C4-2B (cell line): ENCODE measurements around the gene POFUT2.

Source experiments
- H3K27ac ChIP-seq: fragments of 450-650 bp; 2 replicates; pipeline ENCODE4 v1.5.1; 2017
- CTCF ChIP-seq: fragments of 450-650 bp; conservative IDR thresholded peaks from 2 replicates; pipeline ENCODE4 v1.5.1; 2017; ENCODE audit warnings: mild to moderate bottlenecking
- ZFX ChIP-seq: fragments of 450-650 bp; IDR thresholded peaks from 2 replicates; pipeline ENCODE4 v1.6.1; 2017

Gene POFUT2

GRCh38 chr21:45235488-45235887 is 52.2 kb downstream of the POFUT2 start:
- TF ChIP-seq ZFX (no peak), CTCF (no peak)
- H3K27ac ChIP-seq, result no peak overlapping the region; the same call in 1 of the 2 replicates

- peak overlapping the region; percentile 11; the same call in 1 of the 2 replicates for H3K27ac ChIP-seq
These were observed 52.7 kb downstream of the POFUT2 start for GRCh38 chr21:45234965-45235364.

GRCh38 chr21:45234127-45234526 is 53.6 kb downstream of the POFUT2 start:
- TF ChIP-seq ZFX (no peak), CTCF (no peak)
- H3K27ac ChIP-seq, result no peak overlapping the region

More at GRCh38 chr21:45234965-45235364, 52.7 kb downstream of the POFUT2 start:
- TF ChIP-seq CTCF (no peak), ZFX (no peak)

- no peak for TF ChIP-seq CTCF
- no peak for TF ChIP-seq ZFX
- no peak overlapping the region for H3K27ac ChIP-seq
These were observed 56.0 kb downstream of the POFUT2 start for GRCh38 chr21:45231705-45232104.

- TF ChIP-seq ZFX (no peak), CTCF (no peak)
- no peak overlapping the region for H3K27ac ChIP-seq
These were observed 58.9 kb downstream of the POFUT2 start for GRCh38 chr21:45228656-45229240.

GRCh38 chr21:45228171-45228641 is 59.5 kb downstream of the POFUT2 start:
- TF ChIP-seq CTCF (no peak), ZFX (no peak)
- H3K27ac ChIP-seq, result no peak overlapping the region

- TF ChIP-seq CTCF (no peak), ZFX (no peak)
- H3K27ac ChIP-seq, result no peak overlapping the region
These were observed 60.0 kb downstream of the POFUT2 start for GRCh38 chr21:45227735-45228134.
